ENCODE data around the gene GATA5. TPM values are rescaled to one million over a fixed set of nuclear protein-coding genes. Genes with fewer than 3 reads are reported as not detected.

The GATA5 gene
- total and polyA plus RNA-seq, 4 experiments from 2014 or later = not detected

DNA sequence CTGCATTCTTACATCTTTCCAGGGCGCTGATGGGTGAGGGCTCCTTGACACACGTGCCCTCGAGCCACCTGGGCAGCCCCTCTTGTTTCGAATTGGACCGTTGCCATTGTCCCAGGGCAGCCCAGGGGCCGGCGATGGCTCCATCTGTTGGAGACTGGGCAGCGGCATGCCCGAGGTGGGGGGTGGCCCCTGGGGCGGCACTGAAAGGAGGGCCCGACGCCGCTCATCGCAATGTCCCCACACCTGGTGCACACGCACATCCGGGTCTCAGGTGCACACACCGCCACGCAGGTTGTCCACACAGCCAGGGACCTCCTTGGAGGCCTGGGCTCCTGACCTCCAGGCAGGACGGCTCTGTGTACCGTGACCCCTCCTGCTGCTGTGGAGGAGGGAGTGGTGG is 18.0 kb downstream of the GATA5 start:
- H3K4me1 ChIP-seq (ENCODE audit: insufficient read depth, low read length) = no peaks in the 10 kb centered on the region
- CTCF ChIA-PET (ENCODE audit: partially characterized antibody) = no interaction called here
- peaks cover 5 to 6% of the 10 kb centered on the region in 2 donors for H3K27me3 Mint-ChIP-seq
- no peak overlapping the region for H3K27ac Mint-ChIP-seq
- H3K4me3 ChIP-seq (ENCODE audit: low read length in 2 of 2) = no peak overlapping the region
- DNase-seq = no peak
- H3K36me3 Mint-ChIP-seq = no peaks in the 10 kb centered on the region
- POLR2A ChIA-PET (ENCODE audit: partially characterized antibody) = no interaction called here
- intact Hi-C loops (cut with micrococcal nuclease) = no loop called here
- H3K27me3 ChIP-seq (ENCODE audit: insufficient read depth, low read length) = no peaks in the 10 kb centered on the region
- H3K36me3 ChIP-seq (ENCODE audit: insufficient read depth, low read length) = no peaks in the 10 kb centered on the region
- H3K4me3 Mint-ChIP-seq = no peak overlapping the region
- H3K9me3 Mint-ChIP-seq = no peaks in the 10 kb centered on the region
- no peak overlapping the region for H3K27ac ChIP-seq (ENCODE audit: low read depth, low read length)
- peaks cover 0 to 3% (median 0%) of the 10 kb centered on the region in 4 donors for H3K4me1 Mint-ChIP-seq
- H3K9me3 ChIP-seq (ENCODE audit: control insufficient read depth in 1 of 2, low read length in 2 of 2) = no peaks in the 10 kb centered on the region

DNA sequence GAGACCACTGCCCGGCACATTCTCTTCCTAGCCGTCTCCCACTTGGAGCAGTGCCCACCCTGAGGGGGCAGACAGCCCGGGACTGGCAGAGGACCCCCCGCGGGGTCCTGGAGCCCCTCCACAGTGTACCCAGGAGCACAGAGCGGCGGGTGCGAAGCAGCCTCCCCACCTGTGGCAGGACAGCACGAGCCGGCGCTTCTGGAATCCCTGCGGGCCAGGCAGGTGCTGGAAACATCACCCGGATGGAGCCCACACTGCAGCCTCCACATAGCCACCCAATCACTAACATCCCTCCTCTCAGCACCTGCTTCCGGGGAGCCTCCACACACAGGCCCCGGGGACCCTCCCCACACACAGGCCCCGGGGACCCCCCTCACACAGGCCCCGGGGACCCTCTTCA is 18.7 kb downstream of the GATA5 start:
- intact Hi-C loops (cut with micrococcal nuclease) = no loop called here
- H3K4me3 Mint-ChIP-seq = no peak overlapping the region
- POLR2A ChIA-PET (ENCODE audit: partially characterized antibody) = no interaction called here
- H3K27ac Mint-ChIP-seq = no peak overlapping the region
- H3K36me3 ChIP-seq (ENCODE audit: insufficient read depth, low read length) = no peaks in the 10 kb centered on the region
- no peaks in the 10 kb centered on the region for H3K36me3 Mint-ChIP-seq
- no peak overlapping the region for H3K27ac ChIP-seq (ENCODE audit: low read depth, low read length)
- DNase-seq = no peak
- H3K27me3 Mint-ChIP-seq = peaks cover 5 to 6% of the 10 kb centered on the region in 2 donors
- H3K27me3 ChIP-seq (ENCODE audit: insufficient read depth, low read length) = no peaks in the 10 kb centered on the region
- no peaks in the 10 kb centered on the region for H3K9me3 Mint-ChIP-seq
- H3K4me1 ChIP-seq (ENCODE audit: insufficient read depth, low read length) = no peaks in the 10 kb centered on the region
- no peaks in the 10 kb centered on the region for H3K9me3 ChIP-seq (ENCODE audit: control insufficient read depth in 1 of 2, low read length in 2 of 2)
- CTCF ChIA-PET (ENCODE audit: partially characterized antibody) = no interaction called here
- H3K4me3 ChIP-seq (ENCODE audit: low read length in 2 of 2) = no peak overlapping the region
- peaks cover 0 to 3% (median 0%) of the 10 kb centered on the region in 4 donors for H3K4me1 Mint-ChIP-seq

DNA sequence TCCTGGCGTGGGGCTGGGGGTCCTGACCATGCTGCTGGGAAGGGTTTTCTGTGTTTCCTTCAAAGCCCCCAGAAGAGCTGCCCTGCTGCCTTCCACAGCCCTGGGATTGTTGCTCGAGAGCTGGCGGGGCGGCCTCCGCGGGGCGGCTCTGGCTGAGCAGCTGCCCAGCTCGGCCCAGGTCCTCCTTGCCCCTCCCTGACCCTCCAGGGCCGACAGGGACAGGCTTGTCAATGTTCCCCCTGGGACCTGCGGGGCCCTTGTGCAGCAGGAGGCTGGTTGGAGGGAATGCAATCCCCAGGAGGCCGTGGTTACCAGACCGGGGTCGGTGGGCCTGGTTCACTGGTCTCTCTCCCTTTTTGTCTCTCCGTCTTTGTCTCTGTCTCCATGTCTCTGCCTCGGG is 19.9 kb downstream of the GATA5 start:
- DNase-seq = no peak
- peaks cover 3 to 6% of the 10 kb centered on the region in 2 donors for H3K27me3 Mint-ChIP-seq
- CTCF ChIA-PET (ENCODE audit: partially characterized antibody) = no interaction called here
- H3K36me3 Mint-ChIP-seq = no peaks in the 10 kb centered on the region
- Histone ChIP-seq H3K27ac (ENCODE audit: low read depth, low read length) (no peak overlapping the region), H3K4me1 (ENCODE audit: insufficient read depth, low read length) (no peaks in the 10 kb centered on the region), H3K36me3 (ENCODE audit: insufficient read depth, low read length) (no peaks in the 10 kb centered on the region), H3K27me3 (ENCODE audit: insufficient read depth, low read length) (no peaks in the 10 kb centered on the region), H3K4me3 (ENCODE audit: low read length in 2 of 2) (no peak overlapping the region), H3K9me3 (ENCODE audit: control insufficient read depth in 1 of 2, low read length in 2 of 2) (no peaks in the 10 kb centered on the region)
- no peaks in the 10 kb centered on the region for H3K9me3 Mint-ChIP-seq
- H3K4me3 Mint-ChIP-seq = no peak overlapping the region
- POLR2A ChIA-PET (ENCODE audit: partially characterized antibody) = no interaction called here
- no peak overlapping the region for H3K27ac Mint-ChIP-seq
- intact Hi-C loops (cut with micrococcal nuclease) = no loop called here
- peaks cover 0 to 3% (median 0%) of the 10 kb centered on the region in 4 donors for H3K4me1 Mint-ChIP-seq

DNA sequence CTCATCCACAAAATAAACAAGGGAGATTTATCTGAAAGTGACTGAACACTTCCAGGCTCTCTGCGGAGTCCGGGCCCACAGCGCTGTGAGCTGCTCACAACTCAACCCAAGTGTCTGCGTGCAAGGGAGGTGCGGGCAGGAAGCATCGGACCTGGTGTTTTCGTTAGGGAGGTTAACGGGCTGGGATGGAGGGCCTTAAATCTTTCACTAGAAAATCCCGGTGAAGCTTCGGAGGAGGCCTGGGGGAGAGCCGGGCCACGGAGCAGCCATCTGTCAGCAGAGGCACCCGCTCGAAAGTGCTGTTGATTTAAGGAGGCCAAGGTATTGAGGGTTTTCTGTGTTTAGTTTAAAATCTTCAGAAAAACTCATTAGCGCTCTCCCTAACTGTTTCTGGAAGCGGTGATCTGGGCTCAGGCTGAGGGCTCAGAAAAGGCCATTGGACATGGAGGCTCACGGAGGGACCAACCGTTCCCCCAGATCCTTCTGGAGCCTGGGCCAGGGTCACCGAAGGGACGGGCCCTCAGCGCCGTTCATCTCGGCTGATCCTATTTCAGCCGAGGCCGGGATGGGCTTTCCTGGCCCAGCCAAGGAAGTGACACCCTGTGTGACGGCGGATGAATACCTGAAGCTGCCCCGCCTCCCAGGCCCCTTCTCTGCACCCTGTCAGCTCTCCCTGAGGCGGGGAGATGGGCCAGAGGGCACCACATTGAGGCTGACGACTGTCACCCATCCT is 20.7 kb downstream of the GATA5 start:
- H3K4me3 ChIP-seq (ENCODE audit: low read length in 2 of 2) = no peak overlapping the region
- Mint-ChIP-seq H3K4me3 (no peak overlapping the region), H3K4me1 (peaks cover 0 to 3% (median 0%) of the 10 kb centered on the region in 4 donors), H3K36me3 (no peaks in the 10 kb centered on the region), H3K9me3 (no peaks in the 10 kb centered on the region), H3K27ac (no peak overlapping the region), H3K27me3 (peaks cover 3 to 6% of the 10 kb centered on the region in 2 donors)
- ChIA-PET POLR2A (ENCODE audit: partially characterized antibody) (no interaction called here), CTCF (ENCODE audit: partially characterized antibody) (no interaction called here)
- no peaks in the 10 kb centered on the region for H3K9me3 ChIP-seq (ENCODE audit: control insufficient read depth in 1 of 2, low read length in 2 of 2)
- intact Hi-C loops (cut with micrococcal nuclease) = no loop called here
- no peaks in the 10 kb centered on the region for H3K36me3 ChIP-seq (ENCODE audit: insufficient read depth, low read length)
- no peak overlapping the region for H3K27ac ChIP-seq (ENCODE audit: low read depth, low read length)
- no peaks in the 10 kb centered on the region for H3K27me3 ChIP-seq (ENCODE audit: insufficient read depth, low read length)
- no peak for DNase-seq
- H3K4me1 ChIP-seq (ENCODE audit: insufficient read depth, low read length) = no peaks in the 10 kb centered on the region

DNA sequence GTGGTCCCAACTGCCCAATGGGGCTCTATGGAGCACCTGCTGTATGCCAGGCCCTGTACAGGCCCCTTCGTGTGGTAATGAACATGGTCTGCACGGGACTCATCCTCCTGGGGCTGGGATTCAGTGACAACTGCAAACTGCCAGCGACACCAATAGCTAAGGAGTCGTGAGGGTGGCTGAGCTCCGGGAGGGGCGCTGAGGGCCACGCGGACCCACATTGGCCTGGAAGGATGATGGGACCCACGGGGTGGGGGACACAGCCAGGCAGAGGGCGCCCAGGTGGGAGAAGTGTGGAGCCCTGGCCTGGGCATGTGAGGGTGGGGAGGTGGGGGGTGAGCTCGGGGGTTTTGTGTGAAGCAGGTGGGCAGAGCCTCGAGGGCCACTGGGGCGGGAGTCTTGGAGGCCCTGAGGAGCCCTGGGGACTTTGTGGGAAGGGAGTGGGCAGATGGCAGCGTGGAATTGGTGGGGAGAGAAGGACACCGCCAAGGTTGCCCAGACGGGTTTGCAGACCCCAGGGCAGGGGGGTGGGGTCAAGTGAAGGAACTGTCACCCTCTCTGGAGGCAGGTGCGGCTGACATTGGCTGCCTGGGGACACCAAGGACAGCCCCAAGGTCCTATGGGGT is 22.5 kb downstream of the GATA5 start:
- Histone ChIP-seq H3K36me3 (ENCODE audit: insufficient read depth, low read length) (no peaks in the 10 kb centered on the region), H3K9me3 (ENCODE audit: control insufficient read depth in 1 of 2, low read length in 2 of 2) (no peaks in the 10 kb centered on the region), H3K4me1 (ENCODE audit: insufficient read depth, low read length) (no peaks in the 10 kb centered on the region), H3K4me3 (ENCODE audit: low read length in 2 of 2) (no peak overlapping the region), H3K27me3 (ENCODE audit: insufficient read depth, low read length) (no peaks in the 10 kb centered on the region), H3K27ac (ENCODE audit: low read depth, low read length) (no peak overlapping the region)
- peaks cover 0 to 3% (median 0%) of the 10 kb centered on the region in 4 donors for H3K4me1 Mint-ChIP-seq
- H3K36me3 Mint-ChIP-seq = no peaks in the 10 kb centered on the region
- H3K4me3 Mint-ChIP-seq = no peak overlapping the region
- H3K27ac Mint-ChIP-seq = no peak overlapping the region
- DNase-seq = no peak
- ChIA-PET POLR2A (ENCODE audit: partially characterized antibody) (no interaction called here), CTCF (ENCODE audit: partially characterized antibody) (interaction anchor here (1.2 kb wide), 1 partner anchor 11 kb away, joined by 3 read pairs; no protein-coding TSS in a partner anchor)
- peaks cover 3 to 9% of the 10 kb centered on the region in 2 donors for H3K27me3 Mint-ChIP-seq
- H3K9me3 Mint-ChIP-seq = no peaks in the 10 kb centered on the region
- intact Hi-C loops (cut with micrococcal nuclease) = no loop called here

DNA sequence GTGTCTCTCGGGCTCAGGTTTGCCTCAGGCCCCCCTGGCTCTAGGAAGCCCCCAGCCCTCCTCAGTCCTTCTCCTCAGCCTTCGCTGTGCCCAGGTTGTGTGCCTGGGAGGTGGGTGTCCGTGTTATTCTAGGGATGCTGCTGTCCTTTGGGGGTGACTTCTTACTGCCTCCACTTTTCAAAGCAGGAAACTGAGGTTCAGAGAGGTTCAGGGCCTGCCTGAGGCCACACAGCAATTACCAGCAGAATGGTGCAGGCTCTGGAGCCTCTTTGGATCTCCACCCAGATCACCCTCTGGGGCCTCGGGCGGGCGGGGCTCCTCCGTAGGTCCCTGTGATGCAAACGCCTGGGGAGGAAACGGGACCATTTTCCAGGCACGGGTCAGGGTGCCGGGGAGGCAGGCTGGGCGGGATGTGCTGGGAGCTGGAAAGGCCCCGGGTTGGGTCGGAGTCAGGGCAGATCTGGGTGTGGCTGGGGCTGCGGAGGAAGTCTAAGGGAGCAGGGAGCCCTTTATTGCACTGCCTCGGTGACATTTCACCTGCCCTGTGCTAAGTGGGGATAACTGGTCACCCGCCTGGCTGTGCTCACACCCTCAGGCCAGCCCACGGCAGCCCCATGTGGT is 23.2 kb downstream of the GATA5 start:
- CTCF ChIA-PET (ENCODE audit: partially characterized antibody) = interaction anchor here (1.2 kb wide), 1 partner anchor 11 kb away, joined by 3 read pairs; no protein-coding TSS in a partner anchor
- intact Hi-C loops (cut with micrococcal nuclease) = no loop called here

DNA sequence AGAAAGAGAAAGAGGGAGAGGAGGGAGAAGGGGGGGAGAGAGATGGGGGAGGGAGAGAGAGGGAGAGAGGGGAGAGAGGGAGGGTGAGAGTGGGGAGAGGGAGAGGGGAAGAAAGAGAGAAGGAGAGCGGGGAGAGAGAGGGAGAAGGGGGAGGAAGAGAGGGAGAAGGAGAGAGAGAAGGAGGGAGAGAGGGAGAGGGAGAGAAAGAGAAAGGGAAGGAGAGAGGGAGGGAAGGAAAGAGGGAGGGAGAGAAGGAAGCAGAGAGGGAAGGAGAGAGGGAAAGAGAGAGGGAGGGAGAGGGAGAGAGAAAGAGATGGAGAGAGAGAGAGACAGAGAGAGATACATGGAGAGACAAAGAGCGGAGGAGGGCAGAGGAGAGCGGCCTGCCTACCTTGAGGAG is 23.8 kb downstream of the GATA5 start:
- CTCF ChIA-PET (ENCODE audit: partially characterized antibody) = no interaction called here
- Mint-ChIP-seq H3K36me3 (no peaks in the 10 kb centered on the region), H3K4me1 (no peaks in the 10 kb centered on the region), H3K9me3 (no peaks in the 10 kb centered on the region), H3K27ac (no peak overlapping the region), H3K4me3 (no peak overlapping the region), H3K27me3 (peaks cover 0 to 9% of the 10 kb centered on the region in 2 donors)
- Histone ChIP-seq H3K4me1 (ENCODE audit: insufficient read depth, low read length) (no peaks in the 10 kb centered on the region), H3K36me3 (ENCODE audit: insufficient read depth, low read length) (no peaks in the 10 kb centered on the region), H3K27me3 (ENCODE audit: insufficient read depth, low read length) (no peaks in the 10 kb centered on the region), H3K9me3 (ENCODE audit: control insufficient read depth in 1 of 2, low read length in 2 of 2) (no peaks in the 10 kb centered on the region), H3K4me3 (ENCODE audit: low read length in 2 of 2) (no peak overlapping the region), H3K27ac (ENCODE audit: low read depth, low read length) (no peak overlapping the region)
- POLR2A ChIA-PET (ENCODE audit: partially characterized antibody) = no interaction called here
- DNase-seq = no peak
- intact Hi-C loops (cut with micrococcal nuclease) = no loop called here

More for the DNA sequence above, 23.2 kb downstream of the GATA5 start:
- Histone ChIP-seq H3K27me3 (ENCODE audit: insufficient read depth, low read length) (no peaks in the 10 kb centered on the region), H3K4me1 (ENCODE audit: insufficient read depth, low read length) (no peaks in the 10 kb centered on the region), H3K27ac (ENCODE audit: low read depth, low read length) (no peak overlapping the region), H3K4me3 (ENCODE audit: low read length in 2 of 2) (no peak overlapping the region), H3K9me3 (ENCODE audit: control insufficient read depth in 1 of 2, low read length in 2 of 2) (no peaks in the 10 kb centered on the region), H3K36me3 (ENCODE audit: insufficient read depth, low read length) (no peaks in the 10 kb centered on the region)
- no peaks in the 10 kb centered on the region for H3K4me1 Mint-ChIP-seq
- H3K27me3 Mint-ChIP-seq = peaks cover 2 to 9% of the 10 kb centered on the region in 2 donors
- H3K36me3 Mint-ChIP-seq = no peaks in the 10 kb centered on the region
- POLR2A ChIA-PET (ENCODE audit: partially characterized antibody) = no interaction called here
- no peak for DNase-seq
- no peak overlapping the region for H3K4me3 Mint-ChIP-seq
- no peak overlapping the region for H3K27ac Mint-ChIP-seq
- H3K9me3 Mint-ChIP-seq = no peaks in the 10 kb centered on the region
